Breast epithelium (tissue), 4 donors: ENCODE data around the gene SERPINA3. TPM values are rescaled to one million over a fixed set of nuclear protein-coding genes. Genes with fewer than 3 reads are reported as not detected.
"Not testable (repeated sequence)": the region's sequence is repeated elsewhere in the genome, so short reads cannot be mapped to it uniquely, and the experiment has no call there.

ENCODE experiments used
- DNase-seq, 2 donors: peaks; one replicate each; pipeline ENCODE4 v3.0.0-alpha.2; 2019; ENCODE audit warnings: low spot score in 2 of 2
- H3K27ac ChIP-seq, 2 donors: fragments of 200-600 bp; sonication (generic) in 1 of 2; one replicate each; pipeline ENCODE4 v1.5.1; 2016 to 2019; ENCODE audit warnings: mild to moderate bottlenecking in 1 of 2
- H3K27me3 ChIP-seq, 2 donors: fragments of 200-600 bp; sonication (generic) in 1 of 2; one replicate each; pipeline versions ENCODE4 v1.5.1 to v1.6.0; 2017 to 2019; ENCODE audit warnings: control low read depth in 1 of 2, mild to moderate bottlenecking in 1 of 2
- H3K36me3 ChIP-seq: fragments of 200-600 bp; one replicate; pipeline ENCODE4 v1.5.1; 2019
- H3K4me1 ChIP-seq, 2 donors: fragments of 200-600 bp; sonication (generic); one replicate each; pipeline ENCODE4 v1.5.1; 2016 to 2019; ENCODE audit warnings: control low read depth in 1 of 2
- H3K4me3 ChIP-seq, 3 donors: fragments of 200-600 bp; sonication (generic); 1 replicate in 2 of 3; 2 replicates in 1 of 3; pipeline ENCODE4 v1.5.1; 2016 to 2019; ENCODE audit warnings: mild to moderate bottlenecking in 3 of 3, moderate library complexity in 2 of 3
- H3K9me3 ChIP-seq, 2 donors: fragments of 200-600 bp; sonication (generic) in 1 of 2; one replicate each; pipeline ENCODE4 v1.5.1; 2016 to 2019; ENCODE audit warnings: control low read depth in 1 of 2
- POLR2A ChIP-seq: fragments of 450-650 bp; IDR thresholded peaks from one replicate; pipeline ENCODE4 v1.6.1; 2016; ENCODE audit warnings: antibody characterized with exemption, mild to moderate bottlenecking, moderate library complexity
- POLR2AphosphoS5 ChIP-seq, 3 donors: sonication (generic); formaldehyde crosslinking; IDR thresholded peaks; one replicate each; pipeline ENCODE4 v1.6.1; 2017; ENCODE audit warnings: antibody characterized with exemption in 3 of 3
- intact Hi-C: fragments of 100-400 bp; cut with DNase I; formaldehyde crosslinking; loops from one replicate; pipeline ENCODE4 v1.15.1; 2023; ENCODE audit warnings: low total_unique reads
- total RNA-seq, 3 donors: library from RNA; depleted of rRNA; stranded (reverse); fragments of >200 nt; gene quantifications; one replicate each; pipeline ENCODE4 v1.1.0, GENCODE V29; 2016
- TF ChIP-seq, protein P1 (sequence below), 3 donors: fragments of 450-650 bp; IDR thresholded peaks; one replicate each; pipeline ENCODE4 v1.5.1; 2016 to 2017; ENCODE audit warnings: antibody characterized with exemption in 3 of 3, mild to moderate bottlenecking in 3 of 3, moderate library complexity in 3 of 3

Gene SERPINA3
- total RNA-seq, 3 donors from 2014 or later = 88.7 to 1,840 (median 1,497) TPM

DNA sequence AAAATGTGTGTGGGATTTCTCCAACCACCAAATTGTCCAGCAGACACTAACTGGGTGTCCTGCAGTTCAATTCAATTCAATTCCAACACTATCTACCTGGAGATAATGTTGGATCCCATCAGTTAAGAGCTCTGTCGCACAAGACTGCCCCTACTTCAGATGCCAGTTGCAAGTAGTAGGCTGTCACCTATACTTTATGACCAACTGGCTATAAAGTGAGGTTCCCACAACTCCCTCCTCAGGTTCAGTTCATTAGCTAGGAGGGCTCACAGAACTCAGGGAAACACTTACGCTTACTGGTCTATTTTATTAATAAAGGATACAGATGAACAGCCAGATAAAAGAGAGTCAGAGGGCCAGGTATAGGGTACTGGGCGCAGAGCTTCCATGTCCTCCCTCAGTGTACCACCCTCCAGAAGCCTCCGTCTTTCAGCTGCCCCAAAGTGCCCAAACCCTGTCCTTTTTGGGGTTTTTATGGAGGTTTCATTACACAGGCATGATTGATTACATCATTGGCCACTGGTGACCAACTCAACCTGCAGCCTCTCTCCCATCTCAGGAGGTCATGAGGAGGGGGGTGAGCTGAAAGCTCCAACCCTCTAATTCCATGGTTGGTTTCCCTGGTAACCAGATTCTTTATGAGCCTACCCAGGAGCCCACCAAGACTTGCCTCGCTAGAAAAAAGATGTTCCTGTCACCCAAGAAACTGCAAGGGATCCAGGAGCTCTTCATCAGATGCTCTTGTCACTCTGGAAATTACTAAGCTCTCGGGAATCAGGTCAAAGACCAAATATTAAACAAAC is 38.5 kb upstream of the SERPINA3 start:
- TF ChIP-seq POLR2A (no peak), POLR2AphosphoS5 (IDR thresholded peaks at IDR 0.05) (no peak)
- TF ChIP-seq, protein P1, sequence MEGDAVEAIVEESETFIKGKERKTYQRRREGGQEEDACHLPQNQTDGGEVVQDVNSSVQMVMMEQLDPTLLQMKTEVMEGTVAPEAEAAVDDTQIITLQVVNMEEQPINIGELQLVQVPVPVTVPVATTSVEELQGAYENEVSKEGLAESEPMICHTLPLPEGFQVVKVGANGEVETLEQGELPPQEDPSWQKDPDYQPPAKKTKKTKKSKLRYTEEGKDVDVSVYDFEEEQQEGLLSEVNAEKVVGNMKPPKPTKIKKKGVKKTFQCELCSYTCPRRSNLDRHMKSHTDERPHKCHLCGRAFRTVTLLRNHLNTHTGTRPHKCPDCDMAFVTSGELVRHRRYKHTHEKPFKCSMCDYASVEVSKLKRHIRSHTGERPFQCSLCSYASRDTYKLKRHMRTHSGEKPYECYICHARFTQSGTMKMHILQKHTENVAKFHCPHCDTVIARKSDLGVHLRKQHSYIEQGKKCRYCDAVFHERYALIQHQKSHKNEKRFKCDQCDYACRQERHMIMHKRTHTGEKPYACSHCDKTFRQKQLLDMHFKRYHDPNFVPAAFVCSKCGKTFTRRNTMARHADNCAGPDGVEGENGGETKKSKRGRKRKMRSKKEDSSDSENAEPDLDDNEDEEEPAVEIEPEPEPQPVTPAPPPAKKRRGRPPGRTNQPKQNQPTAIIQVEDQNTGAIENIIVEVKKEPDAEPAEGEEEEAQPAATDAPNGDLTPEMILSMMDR (IDR thresholded peaks at IDR 0.05) = no peak
- Histone ChIP-seq H3K27me3 (no peaks in the 10 kb centered on the region), H3K27ac (no peak overlapping the region), H3K4me1 (peaks cover 0 to 3% of the 10 kb centered on the region in 2 donors), H3K9me3 (no peaks in the 10 kb centered on the region), H3K4me3 (no peak overlapping the region), H3K36me3 (no peaks in the 10 kb centered on the region)
- intact Hi-C loops = no loop called here
- no peak for DNase-seq

DNA sequence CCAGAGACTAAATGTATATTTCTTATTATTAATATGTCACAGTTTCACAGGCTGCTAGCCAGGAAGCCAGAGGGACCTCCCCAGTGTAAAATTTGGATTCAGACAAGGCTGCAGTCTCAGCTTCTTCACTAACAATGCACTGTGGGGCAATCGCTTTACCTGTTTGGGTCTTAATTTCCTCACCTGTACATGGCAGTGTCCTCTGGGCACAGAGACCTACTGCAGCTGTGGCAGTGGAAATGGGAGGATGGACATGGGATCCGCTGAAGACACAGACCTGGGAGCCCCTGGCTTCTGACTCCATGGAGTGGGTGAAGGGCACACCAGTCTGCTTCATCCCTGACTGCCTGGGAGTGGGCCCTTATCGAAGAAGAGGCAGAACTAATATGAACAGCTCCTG is 37.9 kb upstream of the SERPINA3 start:
- TF ChIP-seq POLR2A (no peak), POLR2AphosphoS5 (IDR thresholded peaks at IDR 0.05) (no peak)
- TF ChIP-seq, protein P1 (IDR thresholded peaks at IDR 0.05) = no peak
- H3K9me3 ChIP-seq = no peaks in the 10 kb centered on the region
- H3K27me3 ChIP-seq = no peaks in the 10 kb centered on the region
- H3K36me3 ChIP-seq = no peaks in the 10 kb centered on the region
- intact Hi-C loops = no loop called here
- H3K27ac ChIP-seq = no peak overlapping the region
- no peak for DNase-seq
- H3K4me1 ChIP-seq = peaks cover 0 to 3% of the 10 kb centered on the region in 2 donors
- no peak overlapping the region for H3K4me3 ChIP-seq

DNA sequence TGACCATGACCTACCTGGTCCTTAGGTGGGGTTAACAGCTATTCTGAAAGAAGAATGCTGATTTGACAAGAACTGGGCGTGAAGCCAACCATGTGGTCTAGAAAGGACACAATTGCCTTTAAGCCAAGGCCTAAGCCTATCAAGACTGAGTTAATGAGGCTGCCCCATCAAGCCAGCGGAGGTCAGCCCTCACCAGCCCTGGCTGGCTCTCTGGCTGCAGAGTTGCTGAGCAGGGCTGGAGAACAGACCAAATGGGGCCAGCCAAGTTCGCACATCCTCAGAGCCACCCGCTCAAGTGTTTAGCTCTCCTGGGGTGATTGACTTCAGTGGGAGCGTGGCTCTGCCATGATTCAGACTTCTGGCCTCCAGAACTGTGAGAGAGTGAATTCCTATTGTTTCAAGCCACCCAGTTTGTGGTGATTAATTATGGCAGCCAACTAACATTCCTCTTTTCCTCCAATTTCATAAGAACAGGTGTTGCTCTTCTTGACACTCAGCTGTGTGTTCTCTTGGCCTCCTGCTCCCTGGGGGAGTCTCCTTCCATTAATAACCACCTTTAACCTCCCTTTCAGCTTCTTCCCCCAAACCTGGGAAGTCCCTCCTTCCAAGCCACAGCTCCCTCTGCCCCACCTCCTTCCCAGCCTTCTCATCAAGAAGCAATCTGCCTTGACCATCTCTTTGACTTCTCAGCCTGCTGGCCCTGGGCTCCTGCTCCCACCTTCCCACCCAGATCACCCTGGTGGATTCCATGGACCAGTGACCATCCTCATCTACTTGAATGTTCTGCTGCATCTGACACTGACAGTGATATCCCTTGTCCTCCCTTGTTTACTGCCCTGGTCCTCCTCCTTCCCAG is 36.2 kb upstream of the SERPINA3 start:
- H3K27me3 ChIP-seq = no peaks in the 10 kb centered on the region
- intact Hi-C loops = no loop called here
- no peak overlapping the region for H3K27ac ChIP-seq
- DNase-seq = no peak
- H3K4me3 ChIP-seq = no peak overlapping the region
- no peak for TF ChIP-seq POLR2A
- TF ChIP-seq, protein P1 (IDR thresholded peaks at IDR 0.05) = no peak
- no peak for TF ChIP-seq POLR2AphosphoS5 (IDR thresholded peaks at IDR 0.05)
- H3K36me3 ChIP-seq = no peaks in the 10 kb centered on the region
- no peaks in the 10 kb centered on the region for H3K9me3 ChIP-seq
- H3K4me1 ChIP-seq = peaks cover 0 to 7% of the 10 kb centered on the region in 2 donors

DNA sequence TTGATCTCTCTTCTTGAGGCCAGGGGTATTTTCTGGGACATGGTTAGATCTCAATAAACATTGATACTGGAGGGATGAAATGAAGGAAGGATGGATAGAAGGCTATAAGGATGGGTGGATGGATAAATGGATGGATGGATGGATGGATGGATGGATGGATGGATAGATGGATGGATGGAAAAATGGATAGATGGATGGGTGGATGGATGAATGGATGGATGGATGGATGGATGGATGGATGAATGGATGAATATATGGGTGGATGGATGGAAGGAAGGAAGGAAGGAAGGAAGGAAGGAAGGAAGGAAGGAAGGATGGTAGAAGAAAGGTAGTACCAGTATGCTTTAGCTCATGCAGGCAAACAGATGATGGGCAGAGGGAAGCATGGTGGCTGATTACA is 34.7 kb upstream of the SERPINA3 start:
- H3K27me3 ChIP-seq, H3K4me3 ChIP-seq, DNase-seq, H3K4me1 ChIP-seq, H3K36me3 ChIP-seq, intact Hi-C loops, H3K9me3 ChIP-seq, H3K27ac ChIP-seq: not testable (repeated sequence)

DNA sequence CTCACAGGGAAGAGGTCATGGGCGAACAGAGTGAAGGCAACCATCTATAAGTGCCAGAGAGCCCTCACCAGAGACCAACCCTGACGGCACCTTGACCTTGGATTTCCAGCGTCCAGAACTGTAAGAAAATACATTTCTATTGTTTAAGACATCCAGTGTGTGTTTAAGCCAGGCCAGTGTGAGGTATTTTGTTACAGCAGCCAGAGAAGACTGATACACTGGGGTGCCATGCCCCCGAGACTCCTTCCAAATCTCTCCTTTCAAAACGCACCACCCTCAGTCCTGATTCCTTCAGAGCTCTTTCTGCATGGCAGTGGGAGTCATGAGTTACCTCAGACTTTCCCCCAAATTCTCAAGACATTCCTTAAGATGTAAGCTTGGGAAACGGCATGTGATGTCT is 33.5 kb upstream of the SERPINA3 start:
- intact Hi-C loops = no loop called here
- DNase-seq = no peak
- no peaks in the 10 kb centered on the region for H3K9me3 ChIP-seq
- H3K27me3 ChIP-seq = no peaks in the 10 kb centered on the region
- no peak overlapping the region for H3K27ac ChIP-seq
- TF ChIP-seq, protein P1 (IDR thresholded peaks at IDR 0.05) = no peak
- TF ChIP-seq POLR2AphosphoS5 (IDR thresholded peaks at IDR 0.05) = no peak
- no peak for TF ChIP-seq POLR2A
- peaks cover 0 to 11% of the 10 kb centered on the region in 2 donors for H3K4me1 ChIP-seq
- H3K36me3 ChIP-seq = no peaks in the 10 kb centered on the region
- no peak overlapping the region for H3K4me3 ChIP-seq
